K562 (cell line): ENCODE results near the gene SYT14. TPM values are rescaled to one million over a fixed set of nuclear protein-coding genes. Genes with fewer than 3 reads are reported as not detected.

Experiments
- ATAC-seq: fragments of 200-7000 bp; cut with Tn5 transposase; 3 replicates; pipeline ENCODE4 v1.9.1; 2020; ENCODE audit warnings: moderate library complexity
- BruUV-seq: library from RNA; stranded (reverse); fragments of 400-500 nt; replicated peaks from 2 replicates; lab custom pipeline; 2021; lab: Mats Ljungman, UMichigan
- CTCF ChIA-PET: fragments of 300-600 bp; formaldehyde crosslinking; extraction: SDS; loops from one replicate; lab custom pipeline; 2021; ENCODE audit warnings: low intra/inter-chr PET ratio; lab: Yijun Ruan, JAX
- POLR2A ChIA-PET: fragments of 300-600, 350-650 bp; sonication (Branson Sonifier 250); formaldehyde crosslinking; extraction: SDS; loops from one replicate; lab custom pipeline; 2021; ENCODE audit warnings: antibody characterized with exemption, inconsistent platforms; lab: Yijun Ruan, JAX
- DNase-seq, 4 experiments: peaks; one replicate each; pipeline versions ENCODE4 v3.0.0 to v3.0.0-alpha.2; 2011 to 2018; ENCODE audit warnings: low spot score in 3 of 4, mixed read lengths in 3 of 4; ENCODE audit errors: extremely low read depth in 1 of 4
- FAIRE-seq: peaks from 2 replicates; lab custom pipeline; 2011; peaks lifted over from hg19 to GRCh38; lab: Jason Lieb, UNC
- H2AFZ ChIP-seq: 2 replicates; pipeline ENCODE4 v1.6.0; 2011; ENCODE audit warnings: low read depth, low read length, control low read depth, inconsistent platforms
- H3K27ac ChIP-seq: fragments of 200-600 bp; 3 replicates; pipeline ENCODE4 v1.8.0; 2011; ENCODE audit warnings: low read depth, mild to moderate bottlenecking, control low read depth, inconsistent platforms, low read length, moderate library complexity, mixed read lengths; ENCODE audit errors: extremely low read depth
- H3K27me3 ChIP-seq, 2 experiments: fragments of 300-600 bp in 1 of 2; 2 replicates in 1 of 2; 3 replicates in 1 of 2; pipeline versions ENCODE4 v1.6.0 to v1.8.0; 2011; ENCODE audit warnings: inconsistent platforms in 2 of 2, low read length in 2 of 2, mild to moderate bottlenecking in 1 of 2, mixed read lengths in 1 of 2, moderate library complexity in 1 of 2; ENCODE audit not compliant: control insufficient read depth in 2 of 2, insufficient read depth in 2 of 2
- H3K36me3 ChIP-seq: fragments of 300-600 bp; 3 replicates; pipeline ENCODE4 v1.8.0; 2011; ENCODE audit warnings: mild to moderate bottlenecking, low read length, inconsistent platforms; ENCODE audit not compliant: control insufficient read depth, insufficient read depth
- H3K4me1 ChIP-seq, 2 experiments: fragments of 200-600 bp in 1 of 2; replicated peaks in 1 of 2; 2 replicates in 1 of 2; 3 replicates in 1 of 2; pipeline versions ENCODE4 v1.5.1 to v1.8.0; 2011; ENCODE audit warnings: inconsistent platforms in 2 of 2, low read length in 2 of 2, mild to moderate bottlenecking in 1 of 2, mixed read lengths in 1 of 2, moderate library complexity in 1 of 2; ENCODE audit not compliant: control insufficient read depth in 2 of 2, insufficient read depth in 2 of 2
- H3K4me2 ChIP-seq: 2 replicates; pipeline ENCODE4 v1.6.1; 2011; ENCODE audit warnings: low read length, control low read depth, inconsistent platforms, mixed read lengths; ENCODE audit not compliant: insufficient read depth
- H3K4me3 ChIP-seq: fragments of 200-600 bp; sonication (generic), shearing (Covaris generic); 2 replicates; pipeline ENCODE4 v1.5.1; 2016; ENCODE audit warnings: control low read depth, inconsistent platforms
- H3K79me2 ChIP-seq: fragments of 200-600 bp; 3 replicates; pipeline ENCODE4 v1.8.0; 2011; ENCODE audit warnings: low read length, inconsistent platforms; ENCODE audit not compliant: control insufficient read depth, insufficient read depth
- H3K9ac ChIP-seq, 2 experiments: 2 replicates each; pipeline versions ENCODE4 v1.6.0 to v1.6.1; 2011; ENCODE audit warnings: low read depth in 2 of 2, low read length in 2 of 2, control low read depth in 1 of 2, inconsistent platforms in 1 of 2, mild to moderate bottlenecking in 1 of 2, mixed read lengths in 1 of 2; ENCODE audit not compliant: insufficient read depth in 1 of 2
- H3K9me1 ChIP-seq: one replicate; pipeline ENCODE4 v1.6.0; 2011; ENCODE audit warnings: inconsistent platforms, mild to moderate bottlenecking, low read length, moderate library complexity; ENCODE audit not compliant: control insufficient read depth, insufficient read depth
- H3K9me3 ChIP-seq: replicated peaks from 2 replicates; pipeline ENCODE4 v1.5.1; 2011; ENCODE audit warnings: low read depth, low read length, inconsistent platforms; ENCODE audit not compliant: control insufficient read depth, insufficient read depth
- H4K20me1 ChIP-seq: replicated peaks from 2 replicates; pipeline ENCODE4 v1.6.1; 2011; ENCODE audit warnings: low read length, inconsistent platforms, mixed read lengths; ENCODE audit not compliant: control insufficient read depth, insufficient read depth
- NR1H2 ChIP-seq: sonication (generic); formaldehyde crosslinking; IDR thresholded peaks from 2 replicates; pipeline ENCODE4 v1.4.0; 2020; ENCODE audit warnings: mild to moderate bottlenecking, missing genetic modification reagents
- TAL1 ChIP-seq: fragments of 450-650 bp; IDR thresholded peaks from 2 replicates; pipeline ENCODE4 v1.6.1; 2016; ENCODE audit warnings: mild to moderate bottlenecking
- THRB ChIP-seq: fragments of 450-650 bp; formaldehyde crosslinking; conservative IDR thresholded peaks from 2 replicates; pipeline ENCODE4 v1.4.0; 2022; ENCODE audit warnings: mild to moderate bottlenecking, missing genetic modification characterization
- ZNF444 ChIP-seq: fragments of 250-450 bp; sonication (Bioruptor Pico); IDR thresholded peaks from 2 replicates; pipeline ENCODE4 v1.4.0; 2020; ENCODE audit warnings: mild to moderate bottlenecking, moderate library complexity
- ZNF668 ChIP-seq: fragments of 250-450 bp; sonication (Bioruptor Pico); IDR thresholded peaks from 2 replicates; pipeline ENCODE4 v1.8.0; 2022; ENCODE audit warnings: mild to moderate bottlenecking, inconsistent platforms
- ZNF695 ChIP-seq: fragments of 450-650 bp; formaldehyde crosslinking; IDR thresholded peaks from 2 replicates; pipeline ENCODE4 v1.4.0; 2020; ENCODE audit warnings: mild to moderate bottlenecking, moderate library complexity
- WGBS: fragments of 100-300 bp; shearing (Covaris generic); methylation state at CpG from one replicate; pipeline ENCODE4 v1.1.6; 2016; ENCODE audit warnings: low coverage, mixed read lengths; ENCODE audit not compliant: insufficient coverage; ENCODE audit errors: missing lambda C conversion rate; 5-methylcytosine and 5-hydroxymethylcytosine counted together
- in situ Hi-C: fragments of 300-500 bp; cut with MboI; formaldehyde crosslinking; loops from 4 replicates; pipeline ENCODE4 v1.15.0; 2018; ENCODE audit warnings: inconsistent platforms, mixed read lengths
- intact Hi-C: fragments of 100-400 bp; cut with micrococcal nuclease; formaldehyde crosslinking; loops from 2 replicates; pipeline ENCODE4 v1.14.2; 2022
- polyA plus RNA-seq, 8 experiments: library from polyadenylated mRNA; depleted of rRNA in 4 of 8; stranded (reverse) in 5 of 8; unstranded in 3 of 8; fragments of >200 nt; fragmentation: Nextera tagmentation in 2 of 8; fragmentation: Illumina TruSeq in 1 of 8; extraction: Ambion mirVana in 2 of 8; extraction: Trizol in 1 of 8; gene quantifications; 2 replicates each; pipeline versions ENCODE4 v1.2.1 to v1.2.3, GENCODE V29; 2011 to 2014; ENCODE audit warnings: inconsistent platforms in 1 of 8, missing spikeins in 1 of 8
- total RNA-seq, 7 experiments: library from RNA; depleted of rRNA in 6 of 7; stranded (reverse); fragments of >200 nt in 6 of 7; fragmentation: Illumina TruSeq in 2 of 7; extraction: Trizol in 2 of 7; gene quantifications; 2 replicates each; pipeline versions ENCODE4 v1.2.1 to v1.2.3, GENCODE V29; 2011 to 2021; ENCODE audit warnings: low replicate concordance in 1 of 7
- TF ChIP-seq, protein P1 (sequence below): fragments of 450-650 bp; formaldehyde crosslinking; IDR thresholded peaks from 2 replicates; pipeline ENCODE4 v1.4.0; 2020; ENCODE audit warnings: mild to moderate bottlenecking, mixed read lengths

Gene SYT14
- total and polyA plus RNA-seq, 9 of the 15 experiments (the other 6 are each of a cell fraction or from before 2014, with no cell fraction given) = 0.01 to 0.04 TPM; not detected in 7

- Histone ChIP-seq H2AFZ (no peak overlapping the region), H3K4me1 (no peaks in the 10 kb centered on the region), H3K4me2 (no peak overlapping the region), H3K9me3 (no peaks in the 10 kb centered on the region), H3K27ac (no peak overlapping the region), H3K4me3 (no peak overlapping the region), H4K20me1 (no peaks in the 10 kb centered on the region), H3K79me2 (no peaks in the 10 kb centered on the region), H3K27me3 (no peaks in the 10 kb centered on the region), H3K9me1 (no peaks in the 10 kb centered on the region), H3K9ac (no peak overlapping the region), H3K36me3 (no peaks in the 10 kb centered on the region)
- POLR2A ChIA-PET = no interaction called here
- TF ChIP-seq ZNF695 (CRISPR knock-in tag) (no peak), TAL1 (no peak), ZNF444 (CRISPR knock-in tag) (no peak), THRB (CRISPR knock-in tag) (no peak), ZNF668 (CRISPR knock-in tag) (no peak), NR1H2 (no peak)
- TF ChIP-seq, protein P1, sequence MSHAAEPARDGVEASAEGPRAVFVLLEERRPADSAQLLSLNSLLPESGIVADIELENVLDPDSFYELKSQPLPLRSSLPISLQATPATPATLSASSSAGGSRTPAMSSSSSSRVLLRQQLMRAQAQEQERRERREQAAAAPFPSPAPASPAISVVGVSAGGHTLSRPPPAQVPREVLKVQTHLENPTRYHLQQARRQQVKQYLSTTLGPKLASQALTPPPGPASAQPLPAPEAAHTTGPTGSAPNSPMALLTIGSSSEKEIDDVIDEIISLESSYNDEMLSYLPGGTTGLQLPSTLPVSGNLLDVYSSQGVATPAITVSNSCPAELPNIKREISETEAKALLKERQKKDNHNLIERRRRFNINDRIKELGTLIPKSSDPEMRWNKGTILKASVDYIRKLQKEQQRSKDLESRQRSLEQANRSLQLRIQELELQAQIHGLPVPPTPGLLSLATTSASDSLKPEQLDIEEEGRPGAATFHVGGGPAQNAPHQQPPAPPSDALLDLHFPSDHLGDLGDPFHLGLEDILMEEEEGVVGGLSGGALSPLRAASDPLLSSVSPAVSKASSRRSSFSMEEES = peak; percentile 57
- CTCF ChIA-PET = no interaction called here
- DNase-seq (no peak), ATAC-seq (no peak), FAIRE-seq (no peak)
- intact Hi-C loops (no loop called here), in situ Hi-C loops (no loop called here)
- WGBS = 0% methylated on average over 3 of the region's 3 CpGs
- no TSS peak for BruUV-seq
Observed at GRCh38 chr1:210198840-210199239, 260.8 kb downstream of the SYT14 start.
